GM21619 (cell line): Measurements from ENCODE around the gene CNOT6L.
"Not testable (repeated sequence)": the region's sequence is repeated elsewhere in the genome, so short reads cannot be mapped to it uniquely, and the experiment has no call there.

ENCODE experiments used
- ATAC-seq: cut with Tn5 transposase; IDR thresholded peaks from one replicate; pipeline ENCODE4 v1.9.1; 2021; ENCODE audit not compliant: unreplicated experiment

CNOT6L gene

GRCh38 chr4:77783895-77784294, 35.3 kb downstream of the CNOT6L start:
- no peak for ATAC-seq

DNA sequence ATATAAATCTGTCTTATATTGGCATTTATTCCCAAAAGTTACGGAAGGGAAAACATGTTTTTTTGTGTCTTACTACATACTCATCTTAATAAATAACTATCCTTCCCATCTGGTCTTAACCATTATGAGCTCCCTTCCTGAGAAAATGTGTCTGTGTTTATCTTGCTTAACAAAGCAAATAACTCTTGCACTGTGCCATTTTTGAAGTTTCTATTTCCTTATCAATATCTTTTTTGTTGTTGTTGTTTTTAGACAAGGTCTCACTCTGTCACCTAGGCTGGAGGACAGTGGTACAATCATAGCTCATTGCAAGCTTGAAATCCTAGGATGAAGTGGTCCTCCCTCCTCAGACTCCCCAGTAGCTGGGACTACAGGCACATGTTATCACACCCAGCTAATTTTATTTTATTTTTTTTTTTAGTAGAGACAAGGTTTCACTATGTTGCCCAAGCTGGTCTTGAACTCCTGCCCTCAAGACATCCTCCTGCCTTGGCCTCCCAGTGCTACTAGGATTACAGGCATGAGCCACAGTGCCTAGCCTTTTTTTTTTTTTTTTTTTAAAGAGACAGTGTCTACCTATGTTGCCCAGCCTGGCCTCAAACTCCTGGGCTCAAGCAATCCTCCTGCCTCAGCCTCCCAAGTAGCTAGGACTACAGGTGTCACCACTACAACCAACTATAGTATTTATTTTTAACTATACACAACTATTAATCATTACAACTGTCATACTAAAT, 36.9 kb downstream of the CNOT6L start:
- no peak for ATAC-seq

GRCh38 chr4:77780762-77781161, 38.4 kb downstream of the CNOT6L start:
- not testable (repeated sequence) for ATAC-seq

DNA sequence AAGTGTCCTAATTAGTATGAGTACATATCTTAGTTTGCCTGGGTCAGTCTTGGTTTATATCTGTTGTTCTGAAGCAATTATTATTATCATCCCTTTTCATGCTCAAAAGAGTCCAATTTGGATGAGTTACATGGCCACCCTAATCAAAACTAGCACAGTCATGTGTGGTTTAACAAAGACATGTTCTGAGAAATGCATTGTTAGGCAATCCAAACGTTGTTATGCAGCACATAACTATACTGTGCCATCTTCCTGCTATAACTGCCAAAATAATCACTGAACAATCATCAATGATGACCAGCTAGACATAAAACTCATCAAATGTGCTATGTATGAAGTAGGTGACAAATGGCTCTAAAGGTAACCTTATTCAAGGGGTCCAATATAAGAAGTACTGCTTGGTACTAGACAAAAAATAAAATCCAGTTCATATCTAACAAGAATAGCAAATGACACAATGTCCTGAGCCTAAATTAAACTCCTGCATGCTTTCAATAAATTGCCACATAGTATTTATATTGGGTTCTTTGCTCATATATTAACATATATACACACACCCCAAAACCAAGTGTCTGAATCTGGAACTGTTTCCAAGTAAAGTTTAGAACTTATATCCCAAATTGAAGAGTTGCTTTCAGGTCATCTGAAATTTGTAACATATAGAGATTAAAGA, 41.9 kb downstream of the CNOT6L start:
- no peak for ATAC-seq

- ATAC-seq, result no peak
Observed at GRCh38 chr4:77776182-77777134, 42.7 kb downstream of the CNOT6L start.

DNA sequence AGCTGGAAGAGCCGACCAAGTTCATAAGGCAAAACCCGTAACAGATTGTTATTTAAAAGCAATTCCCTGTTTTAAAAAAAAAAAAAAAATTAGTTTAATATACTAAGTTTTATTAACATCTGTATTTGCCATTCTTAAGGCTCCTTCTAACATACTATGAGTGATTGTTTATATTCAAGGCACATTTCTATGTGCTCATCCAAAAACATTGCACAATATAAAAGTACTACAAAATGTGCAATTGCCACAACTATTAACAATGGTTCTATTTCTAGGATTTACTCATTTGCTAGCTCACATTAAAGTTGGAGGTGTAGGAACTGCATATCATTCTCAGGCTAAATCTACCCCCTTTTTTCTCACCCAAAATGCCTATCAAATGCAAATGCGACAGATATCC, 46.1 kb downstream of the CNOT6L start:
- no peak for ATAC-seq

GRCh38 chr4:77771566-77771965, 47.6 kb downstream of the CNOT6L start:
- ATAC-seq, result no peak

GRCh38 chr4:77765720-77766119, 53.4 kb downstream of the CNOT6L start:
- no peak for ATAC-seq

GRCh38 chr4:77762531-77762930, 56.6 kb downstream of the CNOT6L start:
- ATAC-seq, result no peak

DNA sequence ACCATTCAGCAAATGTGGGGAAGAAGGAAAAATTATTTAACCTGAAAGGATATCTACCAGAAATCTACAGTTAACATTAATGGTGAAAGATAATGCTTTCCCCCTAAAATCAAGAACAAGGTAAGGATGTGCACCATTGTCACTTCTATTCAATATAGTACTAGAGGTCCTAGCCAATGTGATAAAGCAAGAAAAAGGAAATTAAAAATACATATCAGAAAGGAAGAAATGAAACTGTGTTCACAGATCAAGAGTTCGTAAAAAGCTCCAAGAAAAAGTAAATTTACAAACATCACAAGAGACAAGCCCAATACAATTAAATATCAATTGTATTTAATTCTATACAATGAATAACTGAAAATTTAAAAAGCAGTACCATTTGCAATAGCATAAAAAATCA, 57.6 kb downstream of the CNOT6L start:
- no peak for ATAC-seq

DNA sequence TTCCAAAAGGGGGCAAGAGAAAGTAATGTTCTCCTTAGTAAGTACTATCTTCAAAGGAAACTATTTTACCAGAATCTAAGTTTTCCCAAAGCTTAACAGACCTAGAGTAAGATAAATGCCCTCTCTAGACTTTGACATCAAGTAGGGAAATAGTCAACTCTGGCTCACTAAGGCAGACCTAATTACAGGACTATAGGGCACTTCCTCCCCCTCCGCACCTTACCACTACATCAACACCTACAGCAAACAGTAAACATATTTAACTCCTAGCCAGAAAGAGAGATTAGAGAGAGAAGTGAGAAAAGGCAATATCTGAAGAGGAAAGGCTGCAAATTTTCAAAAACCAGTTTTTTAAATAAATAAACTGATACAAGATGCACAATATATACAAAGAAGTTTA, 60.4 kb downstream of the CNOT6L start:
- ATAC-seq, result no peak

GRCh38 chr4:77751764-77752163, 67.4 kb downstream of the CNOT6L start:
- no peak for ATAC-seq

GRCh38 chr4:77745792-77746191, 73.4 kb downstream of the CNOT6L start:
- no peak for ATAC-seq

DNA sequence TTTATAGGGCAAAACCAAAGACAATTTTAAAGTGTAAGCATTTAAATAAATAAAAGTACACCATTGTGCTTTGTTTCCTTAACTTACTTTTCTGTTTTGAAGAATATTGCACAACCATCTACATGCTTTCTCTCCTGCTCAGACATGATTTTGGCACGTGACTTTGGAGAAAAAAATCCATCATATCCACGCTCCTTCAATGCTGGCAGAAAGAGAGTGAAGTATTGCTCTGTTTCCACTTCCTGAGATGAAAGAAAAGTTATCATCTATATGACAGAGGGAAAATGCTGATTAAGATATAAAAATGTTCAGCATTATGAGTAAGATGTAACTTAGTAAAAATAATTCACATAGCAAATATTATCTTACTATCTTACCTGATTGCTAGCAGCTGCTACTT, 77.1 kb downstream of the CNOT6L start:
- no peak for ATAC-seq

GRCh38 chr4:77740480-77740879, 78.7 kb downstream of the CNOT6L start:
- no peak for ATAC-seq

DNA sequence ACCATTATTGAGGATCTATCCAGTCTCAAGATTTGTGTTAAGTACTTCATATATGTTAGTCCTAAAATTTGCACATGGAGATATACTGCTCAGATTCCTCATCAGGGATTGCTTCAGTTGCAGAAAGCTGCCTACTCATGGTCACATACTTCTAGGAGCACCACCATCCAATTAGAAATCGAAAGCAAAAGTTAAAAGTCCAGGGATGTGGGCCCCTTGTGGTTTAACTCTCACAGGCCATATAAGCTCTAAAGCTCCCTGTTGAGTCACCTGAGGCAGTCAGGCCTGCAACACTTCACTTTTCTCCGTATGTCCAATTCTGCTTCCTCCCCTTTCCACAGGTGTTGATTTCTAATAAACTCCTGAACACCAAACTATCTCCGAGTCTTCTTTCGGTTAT, 84.2 kb downstream of the CNOT6L start:
- ATAC-seq, result peak; percentile 84

- no peak for ATAC-seq
Observed at GRCh38 chr4:77731656-77732055, 87.5 kb downstream of the CNOT6L start.

- ATAC-seq, result no peak
Observed at GRCh38 chr4:77728420-77728819, 90.7 kb downstream of the CNOT6L start.

DNA sequence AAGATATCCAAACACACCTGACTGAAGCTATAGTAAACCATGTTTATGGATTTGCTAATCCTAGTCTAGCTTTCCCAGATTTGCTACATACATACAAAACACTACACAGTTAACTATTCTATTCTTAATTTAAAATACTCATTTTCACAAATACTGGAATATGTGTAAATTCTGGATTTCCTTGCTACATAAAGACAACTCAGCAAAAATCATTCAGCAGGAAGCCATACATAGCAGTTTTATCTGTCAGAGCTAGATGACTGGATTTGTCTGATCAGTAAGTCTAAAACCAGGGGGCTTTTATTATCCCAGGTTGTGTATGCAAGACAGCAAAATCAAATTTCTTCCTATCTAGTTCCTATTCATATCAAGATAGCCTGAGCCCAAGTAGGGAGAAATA, 98.1 kb downstream of the CNOT6L start:
- ATAC-seq, result no peak

DNA sequence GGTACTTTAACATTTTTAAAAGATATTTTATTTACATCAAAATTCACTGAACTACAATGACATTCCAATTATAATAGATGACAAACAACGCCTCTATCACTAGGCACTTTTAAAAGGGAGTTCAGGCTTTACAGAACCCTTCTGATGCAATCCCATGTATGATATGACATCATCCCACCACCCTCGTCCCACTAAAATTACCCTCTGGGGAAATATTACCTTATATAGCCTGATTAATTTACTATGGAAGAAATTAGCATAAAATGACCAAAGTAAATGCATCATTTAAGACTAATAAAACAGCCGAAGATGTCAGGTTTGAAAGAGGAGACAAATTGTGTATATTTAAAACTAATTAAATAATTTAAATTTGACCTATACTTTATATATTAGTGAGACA, 100.7 kb downstream of the CNOT6L start:
- not testable (repeated sequence) for ATAC-seq

- ATAC-seq, result no peak
Observed at GRCh38 chr4:77715414-77716290, 103.5 kb downstream of the CNOT6L start.
